Pulmonary artery endothelial cell (primary cell): Measurements from ENCODE around the gene JAZF1. TPM values are rescaled to one million over a fixed set of nuclear protein-coding genes. Genes with fewer than 3 reads are reported as not detected.
A peak's percentile ranks its signal among the peaks of the same experiment; 100 is the strongest.

Source experiments
- DNase-seq: peaks from one replicate; pipeline ENCODE4 v3.0.0-alpha.2; 2011; ENCODE audit warnings: low read depth, low spot score
- total RNA-seq: library from RNA; depleted of rRNA; stranded (reverse); fragments of >200 nt; gene quantifications from 2 replicates; pipeline ENCODE4 v1.2.3, GENCODE V29; 2014

JAZF1 gene
- 5.5 and 6.0 TPM in 2 replicates for total RNA-seq

GRCh38 chr7:28180364-28181147 lies at the start of gene JAZF1:
Gene JAZF1, minus strand, starts transcription at chr7:28180795.
- DNase-seq = no peak

- no peak for DNase-seq
Measured at GRCh38 chr7:28230261-28230660, 49.7 kb upstream of the JAZF1 start.

GRCh38 chr7:28228396-28228795 lies 47.8 kb upstream of the JAZF1 start:
- DNase-seq = no peak

- no peak for DNase-seq
Measured at GRCh38 chr7:28226003-28226402, 45.4 kb upstream of the JAZF1 start.

GRCh38 chr7:28225576-28225975 lies 45.0 kb upstream of the JAZF1 start:
- DNase-seq = no peak

- no peak for DNase-seq
Measured at GRCh38 chr7:28224675-28225074, 44.1 kb upstream of the JAZF1 start.

GRCh38 chr7:28224172-28224571 lies 43.6 kb upstream of the JAZF1 start:
- no peak for DNase-seq

- no peak for DNase-seq
Measured at GRCh38 chr7:28222636-28223035, 42.0 kb upstream of the JAZF1 start.

- no peak for DNase-seq
Measured at GRCh38 chr7:28219793-28220192, 39.2 kb upstream of the JAZF1 start.

GRCh38 chr7:28217143-28217542 lies 36.5 kb upstream of the JAZF1 start:
- no peak for DNase-seq

- DNase-seq = no peak
Measured at GRCh38 chr7:28211006-28211405, 30.4 kb upstream of the JAZF1 start.

- DNase-seq = no peak
Measured at GRCh38 chr7:28208506-28208905, 27.9 kb upstream of the JAZF1 start.

GRCh38 chr7:28207486-28208158 lies 27.0 kb upstream of the JAZF1 start:
- DNase-seq = peak; percentile 43

GRCh38 chr7:28205506-28205905 lies 24.9 kb upstream of the JAZF1 start:
- DNase-seq = no peak

- no peak for DNase-seq
Measured at GRCh38 chr7:28203508-28204240, 23.1 kb upstream of the JAZF1 start.

- DNase-seq = no peak
Measured at GRCh38 chr7:28202222-28202621, 21.6 kb upstream of the JAZF1 start.

GRCh38 chr7:28201131-28201530 lies 20.5 kb upstream of the JAZF1 start:
- no peak for DNase-seq

GRCh38 chr7:28200598-28200997 lies 20.0 kb upstream of the JAZF1 start:
- DNase-seq = no peak

GRCh38 chr7:28199021-28199510 lies 18.5 kb upstream of the JAZF1 start:
- DNase-seq = no peak

GRCh38 chr7:28195910-28196620 lies 15.5 kb upstream of the JAZF1 start:
- no peak for DNase-seq

GRCh38 chr7:28192786-28193585 lies 12.4 kb upstream of the JAZF1 start:
- DNase-seq = no peak
